ENCODE data around the gene UFD1.

DNA sequence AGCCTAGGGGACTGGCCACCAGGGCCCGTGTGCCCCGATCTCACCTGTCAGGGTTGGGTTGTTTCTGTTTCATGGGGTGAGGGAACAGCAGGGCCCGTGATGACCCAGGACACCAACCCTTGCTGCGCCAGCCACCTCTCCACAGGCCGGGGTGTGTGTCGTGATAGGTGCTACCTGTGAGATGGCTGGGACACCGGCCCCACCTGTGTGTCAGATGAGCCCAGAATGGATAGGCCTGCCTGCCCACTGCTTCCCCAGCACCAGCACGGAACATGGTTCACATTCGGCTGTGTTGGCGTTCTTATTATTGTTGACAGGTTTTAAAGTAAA lies 38.1 kb upstream of the UFD1 start:
- no peak for TF ChIP-seq EZH2 (IDR thresholded peaks at IDR 0.05; ENCODE audit: borderline replicate concordance, low read length)
- TF ChIP-seq, protein P1, sequence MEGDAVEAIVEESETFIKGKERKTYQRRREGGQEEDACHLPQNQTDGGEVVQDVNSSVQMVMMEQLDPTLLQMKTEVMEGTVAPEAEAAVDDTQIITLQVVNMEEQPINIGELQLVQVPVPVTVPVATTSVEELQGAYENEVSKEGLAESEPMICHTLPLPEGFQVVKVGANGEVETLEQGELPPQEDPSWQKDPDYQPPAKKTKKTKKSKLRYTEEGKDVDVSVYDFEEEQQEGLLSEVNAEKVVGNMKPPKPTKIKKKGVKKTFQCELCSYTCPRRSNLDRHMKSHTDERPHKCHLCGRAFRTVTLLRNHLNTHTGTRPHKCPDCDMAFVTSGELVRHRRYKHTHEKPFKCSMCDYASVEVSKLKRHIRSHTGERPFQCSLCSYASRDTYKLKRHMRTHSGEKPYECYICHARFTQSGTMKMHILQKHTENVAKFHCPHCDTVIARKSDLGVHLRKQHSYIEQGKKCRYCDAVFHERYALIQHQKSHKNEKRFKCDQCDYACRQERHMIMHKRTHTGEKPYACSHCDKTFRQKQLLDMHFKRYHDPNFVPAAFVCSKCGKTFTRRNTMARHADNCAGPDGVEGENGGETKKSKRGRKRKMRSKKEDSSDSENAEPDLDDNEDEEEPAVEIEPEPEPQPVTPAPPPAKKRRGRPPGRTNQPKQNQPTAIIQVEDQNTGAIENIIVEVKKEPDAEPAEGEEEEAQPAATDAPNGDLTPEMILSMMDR (conservative IDR thresholded peaks at IDR 0.05 in 1 of 2, IDR thresholded peaks at IDR 0.05 in 1 of 2; ENCODE audit: extremely low read depth in 1 of 2, insufficient read depth in 1 of 2, low read depth in 1 of 2, low read length in 2 of 2) = no peak
